RWPE1 (cell line): ENCODE data around the gene PLXND1.
"Not testable (repeated sequence)": the region's sequence is repeated elsewhere in the genome, so short reads cannot be mapped to it uniquely, and the experiment has no call there.

Source experiments
- CTCF ChIA-PET: fragments of 350-600 bp; sonication (Branson Sonifier 250); formaldehyde crosslinking; extraction: SDS; loops from one replicate; lab custom pipeline; 2021; lab: Yijun Ruan, JAX
- POLR2A ChIA-PET: fragments of 400-600 bp; formaldehyde crosslinking; extraction: SDS; loops from one replicate; lab custom pipeline; 2020; ENCODE audit warnings: antibody characterized with exemption; ENCODE audit not compliant: low non-redundant PET; lab: Yijun Ruan, JAX
- DNase-seq: peaks from one replicate; pipeline ENCODE4 v3.0.0; 2012; ENCODE audit warnings: low spot score
- H3K27ac ChIP-seq: fragments of 450-650 bp; 2 replicates; pipeline ENCODE4 v1.5.1; 2017
- CTCF ChIP-seq: fragments of 450-650 bp; conservative IDR thresholded peaks from 2 replicates; pipeline ENCODE4 v1.5.1; 2017; ENCODE audit warnings: low read depth, mild to moderate bottlenecking

Gene PLXND1

GRCh38 chr3:129650256-129650872 lies 43.9 kb upstream of the PLXND1 start:
- no peak overlapping the region for H3K27ac ChIP-seq
- peak; percentile 80 for TF ChIP-seq CTCF
- POLR2A ChIA-PET: no interaction called here
- CTCF ChIA-PET: interaction anchor here (0.7 kb wide), 1 partner anchor 203 kb away, joined by 3 read pairs; no protein-coding TSS in a partner anchor
- DNase-seq: peak; percentile 55

GRCh38 chr3:129648391-129648790 lies 41.9 kb upstream of the PLXND1 start:
- TF ChIP-seq CTCF: no peak
- no peak overlapping the region for H3K27ac ChIP-seq
- POLR2A ChIA-PET: no interaction called here
- CTCF ChIA-PET: interaction anchor here (0.6 to 0.8 kb wide), 2 partner anchors 140 to 177 kb away, joined by 4 read pairs; no protein-coding TSS in a partner anchor
- DNase-seq: no peak

- H3K27ac ChIP-seq: no peak overlapping the region
- ChIA-PET POLR2A (no interaction called here), CTCF (no interaction called here)
- no peak for TF ChIP-seq CTCF
- DNase-seq: no peak
Measured at GRCh38 chr3:129645286-129645685, 38.8 kb upstream of the PLXND1 start.

GRCh38 chr3:129644836-129645235 lies 38.4 kb upstream of the PLXND1 start:
- POLR2A ChIA-PET: no interaction called here
- H3K27ac ChIP-seq: no peak overlapping the region
- DNase-seq: no peak
- CTCF ChIA-PET: no interaction called here
- TF ChIP-seq CTCF: no peak

- CTCF ChIA-PET, DNase-seq, H3K27ac ChIP-seq, POLR2A ChIA-PET: not testable (repeated sequence)
Measured at GRCh38 chr3:129641567-129642260, 35.2 kb upstream of the PLXND1 start.

GRCh38 chr3:129640985-129641384 lies 34.5 kb upstream of the PLXND1 start:
- H3K27ac ChIP-seq, POLR2A ChIA-PET, DNase-seq, CTCF ChIA-PET: not testable (repeated sequence)

GRCh38 chr3:129638481-129638880 lies 32.0 kb upstream of the PLXND1 start:
- no peak overlapping the region for H3K27ac ChIP-seq
- ChIA-PET CTCF (interaction anchor here (0.5 to 1.4 kb wide), 4 partner anchors 11 to 922 kb away, joined by 3 to 4 read pairs (median 3); no protein-coding TSS in a partner anchor), POLR2A (no interaction called here)
- DNase-seq: no peak
- no peak for TF ChIP-seq CTCF
